WTC11 (cell line): Measurements from ENCODE around the gene CAVIN1.

Experiments
- CREB1 ChIP-seq: sonication (generic); formaldehyde crosslinking; IDR thresholded peaks from 2 replicates; pipeline ENCODE4 v1.8.0; 2023; ENCODE audit warnings: mild to moderate bottlenecking, missing genetic modification reagents
- ETV6 ChIP-seq: sonication (generic); formaldehyde crosslinking; IDR thresholded peaks from 2 replicates; pipeline ENCODE4 v1.8.1; 2022; ENCODE audit warnings: mild to moderate bottlenecking, missing genetic modification reagents
- ZNF263 ChIP-seq: sonication (generic); formaldehyde crosslinking; IDR thresholded peaks from 2 replicates; pipeline ENCODE4 v1.8.1; 2022; ENCODE audit warnings: low read depth, mild to moderate bottlenecking, moderate library complexity, missing genetic modification reagents
- ZNF396 ChIP-seq: fragments of 250-450 bp; sonication (Bioruptor Pico); IDR thresholded peaks from 2 replicates; pipeline ENCODE4 v1.8.0; 2021; ENCODE audit warnings: mild to moderate bottlenecking, moderate library complexity, borderline replicate concordance
- TF ChIP-seq, protein P1 (sequence below): sonication (generic); formaldehyde crosslinking; IDR thresholded peaks from 2 replicates; pipeline ENCODE4 v1.8.0; 2022; ENCODE audit warnings: mild to moderate bottlenecking, missing genetic modification reagents
- TF ChIP-seq, protein P2 (sequence below): fragments of 200-600 bp; IDR thresholded peaks from 2 replicates; pipeline ENCODE4 v1.8.0; 2022; ENCODE audit warnings: antibody characterized with exemption
- TF ChIP-seq, protein P3 (sequence below): sonication (generic); formaldehyde crosslinking; IDR thresholded peaks from 2 replicates; pipeline ENCODE4 v1.8.1; 2023; ENCODE audit warnings: mild to moderate bottlenecking, missing genetic modification reagents, moderate library complexity

DNA sequence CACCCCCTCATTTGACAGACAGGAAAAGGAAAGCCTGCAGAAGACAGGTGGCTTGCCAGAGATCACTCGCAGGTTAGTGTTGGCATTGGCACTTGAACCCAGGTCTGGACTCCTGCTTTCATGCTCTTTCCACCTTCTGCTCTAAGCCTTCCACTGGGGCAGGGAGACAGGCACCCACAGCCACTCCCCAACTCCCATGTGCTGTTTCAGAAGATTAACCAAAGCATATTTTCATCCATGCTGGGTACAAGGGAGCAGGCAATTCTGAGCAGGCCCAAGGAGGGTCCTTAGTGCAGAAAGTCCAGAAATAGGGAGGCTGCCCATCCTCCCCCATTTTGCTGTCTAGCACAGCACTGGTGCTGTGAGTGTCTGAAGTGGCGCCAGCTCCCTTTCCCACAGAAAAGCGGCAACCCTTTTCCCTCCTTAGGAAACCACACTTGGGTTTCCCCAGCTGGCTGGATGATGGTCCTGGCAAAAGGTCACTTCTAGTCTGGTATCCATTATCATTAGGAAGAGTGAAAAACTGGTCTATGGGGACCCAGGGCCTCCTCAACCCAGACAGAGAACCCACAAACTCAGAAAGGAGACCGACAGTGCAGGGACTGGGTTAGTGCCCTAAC is 2.0 kb upstream of the CAVIN1 start:
- TF ChIP-seq CREB1 (no peak), ETV6 (CRISPR knock-in tag) (no peak), ZNF263 (no peak), ZNF396 (no peak)
- TF ChIP-seq, protein P1, sequence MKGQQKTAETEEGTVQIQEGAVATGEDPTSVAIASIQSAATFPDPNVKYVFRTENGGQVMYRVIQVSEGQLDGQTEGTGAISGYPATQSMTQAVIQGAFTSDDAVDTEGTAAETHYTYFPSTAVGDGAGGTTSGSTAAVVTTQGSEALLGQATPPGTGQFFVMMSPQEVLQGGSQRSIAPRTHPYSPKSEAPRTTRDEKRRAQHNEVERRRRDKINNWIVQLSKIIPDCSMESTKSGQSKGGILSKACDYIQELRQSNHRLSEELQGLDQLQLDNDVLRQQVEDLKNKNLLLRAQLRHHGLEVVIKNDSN (CRISPR knock-in tag) = no peak
- TF ChIP-seq, protein P2, sequence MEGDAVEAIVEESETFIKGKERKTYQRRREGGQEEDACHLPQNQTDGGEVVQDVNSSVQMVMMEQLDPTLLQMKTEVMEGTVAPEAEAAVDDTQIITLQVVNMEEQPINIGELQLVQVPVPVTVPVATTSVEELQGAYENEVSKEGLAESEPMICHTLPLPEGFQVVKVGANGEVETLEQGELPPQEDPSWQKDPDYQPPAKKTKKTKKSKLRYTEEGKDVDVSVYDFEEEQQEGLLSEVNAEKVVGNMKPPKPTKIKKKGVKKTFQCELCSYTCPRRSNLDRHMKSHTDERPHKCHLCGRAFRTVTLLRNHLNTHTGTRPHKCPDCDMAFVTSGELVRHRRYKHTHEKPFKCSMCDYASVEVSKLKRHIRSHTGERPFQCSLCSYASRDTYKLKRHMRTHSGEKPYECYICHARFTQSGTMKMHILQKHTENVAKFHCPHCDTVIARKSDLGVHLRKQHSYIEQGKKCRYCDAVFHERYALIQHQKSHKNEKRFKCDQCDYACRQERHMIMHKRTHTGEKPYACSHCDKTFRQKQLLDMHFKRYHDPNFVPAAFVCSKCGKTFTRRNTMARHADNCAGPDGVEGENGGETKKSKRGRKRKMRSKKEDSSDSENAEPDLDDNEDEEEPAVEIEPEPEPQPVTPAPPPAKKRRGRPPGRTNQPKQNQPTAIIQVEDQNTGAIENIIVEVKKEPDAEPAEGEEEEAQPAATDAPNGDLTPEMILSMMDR = no peak
- TF ChIP-seq, protein P3, sequence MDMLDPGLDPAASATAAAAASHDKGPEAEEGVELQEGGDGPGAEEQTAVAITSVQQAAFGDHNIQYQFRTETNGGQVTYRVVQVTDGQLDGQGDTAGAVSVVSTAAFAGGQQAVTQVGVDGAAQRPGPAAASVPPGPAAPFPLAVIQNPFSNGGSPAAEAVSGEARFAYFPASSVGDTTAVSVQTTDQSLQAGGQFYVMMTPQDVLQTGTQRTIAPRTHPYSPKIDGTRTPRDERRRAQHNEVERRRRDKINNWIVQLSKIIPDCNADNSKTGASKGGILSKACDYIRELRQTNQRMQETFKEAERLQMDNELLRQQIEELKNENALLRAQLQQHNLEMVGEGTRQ = no peak
